Measurements from ENCODE around the gene ZNF146.
"Not testable (repeated sequence)": the region's sequence is repeated elsewhere in the genome, so short reads cannot be mapped to it uniquely, and the experiment has no call there.

Gene ZNF146

DNA sequence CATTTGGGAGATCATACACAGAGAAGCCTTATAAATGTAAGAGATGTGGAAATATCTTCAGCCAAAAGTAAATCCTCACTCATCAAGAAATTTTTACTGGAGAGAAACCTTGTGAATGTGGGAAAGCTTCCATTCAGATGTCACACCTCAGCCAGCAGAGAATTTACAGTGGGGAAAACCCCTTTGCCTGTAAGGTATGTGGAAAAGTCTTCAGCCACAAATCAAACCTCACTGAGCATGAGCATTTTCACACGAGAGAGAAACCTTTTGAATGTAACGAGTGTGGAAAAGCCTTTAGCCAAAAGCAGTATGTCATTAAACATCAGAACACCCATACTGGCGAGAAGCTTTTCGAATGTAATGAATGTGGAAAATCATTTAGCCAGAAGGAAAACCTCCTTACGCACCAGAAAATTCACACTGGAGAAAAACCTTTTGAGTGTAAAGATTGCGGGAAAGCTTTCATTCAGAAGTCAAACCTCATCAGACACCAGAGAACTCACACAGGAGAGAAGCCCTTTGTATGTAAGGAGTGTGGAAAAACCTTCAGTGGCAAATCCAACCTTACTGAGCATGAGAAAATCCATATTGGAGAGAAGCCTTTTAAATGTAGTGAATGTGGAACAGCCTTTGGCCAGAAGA, 21.5 kb downstream of the ZNF146 start:
- DNase-seq = no peak

DNA sequence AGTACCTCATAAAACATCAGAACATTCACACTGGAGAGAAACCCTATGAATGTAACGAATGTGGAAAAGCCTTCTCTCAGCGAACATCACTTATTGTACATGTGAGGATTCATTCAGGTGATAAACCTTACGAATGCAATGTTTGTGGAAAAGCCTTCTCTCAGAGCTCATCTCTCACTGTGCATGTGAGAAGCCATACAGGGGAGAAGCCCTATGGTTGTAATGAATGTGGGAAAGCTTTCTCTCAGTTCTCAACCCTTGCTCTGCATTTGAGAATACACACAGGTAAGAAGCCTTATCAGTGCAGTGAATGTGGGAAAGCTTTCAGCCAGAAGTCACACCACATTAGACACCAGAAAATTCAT, 22.0 kb downstream of the ZNF146 start:
- no peak for DNase-seq

DNA sequence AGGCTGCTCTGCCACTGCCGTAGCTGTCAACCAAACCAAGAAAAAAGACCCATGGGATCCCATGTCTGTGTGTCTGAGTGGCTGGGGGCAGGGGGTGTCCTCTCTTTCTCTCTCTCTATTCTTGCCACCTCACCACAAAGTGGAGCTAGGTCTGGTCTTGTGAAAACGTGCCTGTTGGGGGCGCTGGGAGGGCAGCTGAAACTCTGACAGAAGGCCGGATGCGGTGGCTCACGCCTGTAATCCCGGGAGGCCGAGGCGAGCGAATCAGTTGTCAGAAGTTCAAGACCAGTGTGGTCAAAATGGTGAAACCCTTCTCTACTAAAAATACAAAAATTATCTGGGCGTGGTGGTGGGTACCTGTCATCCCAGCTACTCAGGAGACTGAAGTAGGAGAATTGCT, 29.2 kb downstream of the ZNF146 start:
- no peak for DNase-seq

DNA sequence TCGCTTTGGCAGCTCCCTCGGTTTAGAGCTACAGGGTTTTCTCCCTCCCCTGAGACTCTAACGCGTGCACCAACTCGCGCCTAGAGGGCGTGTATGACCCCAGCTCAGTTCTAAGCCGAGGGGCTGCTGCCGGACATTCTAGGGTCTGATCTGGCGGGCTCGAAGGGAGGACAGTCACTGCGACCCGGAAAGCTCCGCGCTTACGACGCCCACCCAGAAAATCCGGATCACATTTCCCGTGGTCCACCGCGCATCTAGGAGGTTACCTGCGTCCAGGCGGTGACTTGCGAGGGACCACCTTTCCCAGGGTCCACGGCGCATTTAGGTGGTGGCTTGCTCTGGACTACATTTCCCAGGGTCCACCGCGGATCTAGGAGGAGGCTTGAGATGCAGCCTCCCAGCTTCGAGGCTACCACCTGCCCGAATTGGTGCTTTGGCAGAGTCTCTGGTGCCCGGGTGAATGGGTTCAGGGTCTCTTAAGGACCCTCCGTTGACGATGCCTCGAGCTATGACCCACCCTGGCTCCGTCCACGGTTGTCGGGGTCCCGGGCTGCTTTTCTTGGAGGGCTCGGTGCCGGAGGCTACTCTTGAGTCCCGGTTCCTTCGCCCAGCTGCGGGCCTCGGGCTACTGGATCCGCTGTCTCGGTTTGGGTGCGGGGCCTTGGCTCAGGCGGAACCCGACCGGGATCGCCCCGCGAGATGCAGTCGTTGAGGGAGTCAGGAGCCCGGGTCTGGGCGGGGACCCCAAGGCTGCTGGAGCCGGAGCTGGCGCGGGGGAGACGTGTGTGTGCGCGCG, 30.5 kb downstream of the ZNF146 start:
- DNase-seq = no peak

DNA sequence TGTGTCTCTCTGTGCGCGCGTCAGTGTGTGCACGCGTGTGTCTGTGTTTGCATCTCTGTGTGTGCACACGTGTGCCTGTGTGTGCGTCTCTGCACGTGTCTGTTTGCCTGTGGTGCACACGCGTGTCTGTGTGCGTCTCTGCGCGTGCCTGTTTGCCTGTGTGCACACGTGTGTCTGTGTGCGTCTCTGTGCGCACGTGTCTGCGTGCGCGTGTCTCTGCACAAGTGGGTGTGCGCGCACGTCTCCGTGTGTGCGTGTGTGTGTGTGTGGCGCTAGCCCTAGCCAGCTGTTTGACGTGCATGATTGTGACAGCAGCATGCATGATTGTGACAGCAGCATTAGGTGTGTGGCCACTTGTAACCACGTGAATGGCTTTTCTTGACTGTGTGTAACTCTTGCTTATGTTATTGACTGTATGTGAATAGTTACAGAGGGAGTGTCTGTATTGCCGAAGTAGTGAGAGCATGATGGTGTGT, 31.1 kb downstream of the ZNF146 start:
- DNase-seq = no peak

DNA sequence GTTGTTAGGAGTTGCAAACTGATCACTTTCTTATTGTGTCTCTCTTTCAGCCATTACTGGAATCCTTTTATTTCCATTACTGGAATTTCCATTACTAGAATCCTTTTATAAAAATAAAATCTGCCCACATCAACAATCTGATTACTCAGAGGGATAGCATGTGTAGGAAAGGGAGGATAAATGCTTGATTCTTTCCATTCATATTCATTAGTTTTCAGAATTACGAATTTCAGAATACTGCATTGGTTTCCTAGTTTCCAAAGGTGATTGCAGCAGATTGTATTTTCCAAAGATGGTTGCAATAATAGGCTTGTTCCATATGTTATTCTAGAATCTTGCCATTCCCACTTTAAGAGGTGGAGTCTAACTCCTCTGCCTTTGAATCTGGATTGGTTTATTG, 37.1 kb downstream of the ZNF146 start:
- DNase-seq = no peak

DNA sequence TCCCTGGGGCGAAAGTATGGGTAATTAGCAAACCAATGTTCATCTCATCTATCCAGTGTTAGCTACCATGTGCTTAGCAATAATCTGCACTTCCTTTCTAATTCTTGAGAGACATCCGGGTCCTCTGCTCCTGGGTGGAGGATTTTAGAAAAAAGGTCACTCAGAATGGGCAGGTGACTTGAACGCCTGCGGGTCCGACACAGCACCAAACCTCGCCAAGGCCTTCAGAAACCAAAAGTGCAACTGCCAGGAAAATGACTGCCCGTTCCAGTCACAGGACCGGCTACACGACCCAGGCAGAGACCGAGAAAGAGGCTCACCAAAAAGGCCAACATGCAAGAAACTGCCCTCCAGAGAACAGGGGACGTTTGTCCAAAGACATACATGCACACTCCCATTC, 39.9 kb downstream of the ZNF146 start:
- no peak for DNase-seq

DNA sequence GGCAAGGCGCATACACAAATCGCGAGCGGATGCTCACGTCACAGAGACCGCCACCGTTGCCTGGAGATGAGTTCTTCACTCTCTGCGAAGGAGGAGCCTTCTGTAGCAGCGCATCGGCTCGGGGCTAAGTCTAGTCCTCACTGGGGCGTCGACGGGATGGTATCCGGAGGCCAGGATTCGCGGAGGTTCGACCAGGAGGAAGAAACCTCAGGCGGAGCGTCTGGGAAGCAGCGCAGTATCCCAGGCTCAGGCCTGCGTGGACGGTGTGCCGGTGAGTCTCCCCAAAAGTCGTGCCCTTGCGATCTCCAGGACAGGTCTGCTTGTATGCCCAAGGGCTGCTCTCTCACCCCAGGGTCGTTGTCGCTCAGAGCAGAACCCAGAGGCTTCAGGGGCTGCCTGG, 40.4 kb downstream of the ZNF146 start:
- DNase-seq = no peak

DNA sequence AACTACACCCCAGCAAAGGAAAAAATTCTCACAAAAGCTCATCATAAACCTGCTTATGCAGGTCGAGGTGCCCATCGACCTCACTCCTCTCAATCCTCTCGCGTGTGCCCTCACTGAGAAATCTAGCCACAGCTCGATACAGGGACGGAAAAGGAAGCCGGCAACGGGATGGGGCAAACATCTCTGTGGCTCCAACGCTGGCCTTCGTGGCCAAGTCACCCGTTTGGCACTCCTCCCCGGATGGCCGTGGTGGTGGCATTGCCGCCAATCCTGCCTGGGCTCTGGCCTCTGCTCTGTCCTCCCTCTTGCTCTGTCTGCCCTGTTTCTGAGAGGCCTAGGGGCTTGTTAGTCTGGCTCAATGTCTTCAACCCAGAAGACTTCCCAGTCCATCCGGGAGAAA, 41.2 kb downstream of the ZNF146 start:
- no peak for DNase-seq

DNA sequence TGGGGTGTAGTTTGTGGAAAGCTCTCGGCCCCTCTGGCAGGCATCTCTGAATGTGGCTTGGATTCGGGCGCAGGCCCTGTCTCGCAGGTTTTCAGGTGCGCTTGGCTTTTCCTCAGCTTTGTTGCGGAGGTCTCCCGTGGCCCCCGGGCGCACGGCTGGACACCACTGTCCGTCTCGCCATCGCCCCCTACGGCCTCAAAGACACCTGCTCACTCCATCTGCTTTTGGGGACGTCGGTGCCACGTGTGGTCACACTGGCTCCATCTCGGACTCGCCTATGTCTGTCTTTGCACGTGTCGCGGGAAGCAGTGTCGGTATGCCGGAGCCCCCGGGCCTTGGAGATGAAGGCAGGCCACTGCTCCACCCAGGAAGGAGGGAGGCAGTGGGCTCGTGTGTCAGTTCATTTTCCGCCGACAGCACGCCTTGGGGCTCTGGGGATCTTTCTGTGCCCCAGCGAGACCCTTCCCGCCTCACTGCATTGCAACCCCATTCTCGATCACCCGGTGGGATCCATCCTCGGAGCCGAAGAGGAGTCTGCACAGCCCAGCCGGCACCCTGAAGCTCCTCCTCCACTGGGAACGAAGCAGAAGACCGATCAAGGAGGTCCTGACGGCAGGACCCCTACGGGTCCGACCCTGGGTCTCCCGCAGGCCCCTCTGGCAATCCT, 42.1 kb downstream of the ZNF146 start:
- DNase-seq = no peak

DNA sequence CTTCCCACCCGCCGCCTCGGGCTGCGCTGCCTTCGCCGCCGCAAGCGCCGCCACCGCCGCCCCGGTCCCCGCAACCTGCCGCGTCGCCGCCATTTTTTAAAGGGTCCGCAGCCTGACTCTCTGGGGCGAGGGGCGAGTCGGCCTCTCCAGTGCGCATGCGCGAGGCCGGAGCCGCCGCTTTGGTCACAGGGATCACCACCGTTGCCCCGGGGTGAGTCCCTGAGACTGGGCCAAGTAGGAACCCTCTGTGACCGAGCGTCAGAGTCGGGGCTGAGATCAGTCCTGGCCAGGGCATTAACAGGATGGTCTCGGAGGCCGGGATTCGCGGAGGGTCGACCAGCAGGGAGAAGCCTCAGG, 42.6 kb downstream of the ZNF146 start:
- DNase-seq = no peak

DNA sequence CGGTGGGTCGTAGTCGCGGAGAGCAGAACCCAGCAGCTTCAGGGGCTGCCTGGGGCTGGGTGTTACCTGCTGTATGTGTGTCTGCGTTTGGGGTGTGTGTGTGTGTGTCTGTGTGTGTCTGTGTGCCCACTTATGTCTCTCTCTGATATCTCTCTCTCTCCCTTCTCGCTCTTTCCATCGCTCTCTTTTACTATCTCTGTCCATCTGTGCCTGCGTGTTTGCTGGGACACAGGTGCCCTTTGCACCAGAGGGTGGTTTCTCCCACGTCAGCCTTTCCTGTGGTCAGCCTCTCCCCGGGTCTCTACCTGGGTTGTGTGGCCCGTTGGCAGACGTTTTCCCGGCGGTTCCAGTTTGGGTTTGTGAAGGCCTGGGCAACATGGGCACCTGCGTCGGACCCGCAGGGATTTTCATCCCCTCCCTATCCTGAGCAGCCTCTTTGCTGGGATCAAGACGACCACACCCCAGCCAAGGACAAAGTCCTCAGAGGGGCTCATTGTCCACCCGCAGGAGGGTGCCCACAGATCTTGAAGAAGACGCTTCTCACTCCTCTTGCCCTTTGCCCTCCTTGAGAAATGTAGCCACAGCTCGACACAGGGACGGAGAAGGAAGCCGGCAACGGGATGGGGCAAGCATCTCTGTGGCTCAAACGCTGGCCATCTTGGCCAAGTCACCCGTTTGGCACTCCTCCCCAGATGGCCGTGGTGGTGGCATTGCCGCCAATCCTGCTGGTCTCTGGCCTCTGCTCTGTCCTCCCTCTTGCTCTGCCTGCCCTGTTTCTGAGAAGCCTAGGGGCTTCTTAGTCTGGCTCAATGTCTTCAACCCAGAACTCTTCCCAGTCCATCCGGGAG, 43.3 kb downstream of the ZNF146 start:
- no peak for DNase-seq

DNA sequence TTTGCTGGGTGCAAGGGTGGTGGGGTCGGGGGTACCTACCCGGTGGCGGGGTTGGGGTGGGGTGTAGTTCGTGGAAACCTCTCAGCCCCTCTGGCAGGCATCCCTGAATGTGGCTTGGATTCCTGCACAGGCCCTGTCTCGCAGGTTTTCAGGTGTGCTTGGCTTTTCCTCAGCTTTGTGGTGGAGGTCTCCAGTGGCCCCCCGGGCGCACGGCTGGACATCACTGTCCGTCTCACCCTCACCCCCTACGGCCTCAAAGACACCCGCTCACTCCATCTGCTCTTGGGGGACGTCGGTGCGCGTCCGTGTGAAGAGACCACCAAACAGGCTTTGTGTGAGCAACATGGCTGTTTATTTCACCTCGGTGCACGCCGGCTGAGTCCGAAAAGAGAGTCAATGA, 44.3 kb downstream of the ZNF146 start:
- no peak for DNase-seq

DNA sequence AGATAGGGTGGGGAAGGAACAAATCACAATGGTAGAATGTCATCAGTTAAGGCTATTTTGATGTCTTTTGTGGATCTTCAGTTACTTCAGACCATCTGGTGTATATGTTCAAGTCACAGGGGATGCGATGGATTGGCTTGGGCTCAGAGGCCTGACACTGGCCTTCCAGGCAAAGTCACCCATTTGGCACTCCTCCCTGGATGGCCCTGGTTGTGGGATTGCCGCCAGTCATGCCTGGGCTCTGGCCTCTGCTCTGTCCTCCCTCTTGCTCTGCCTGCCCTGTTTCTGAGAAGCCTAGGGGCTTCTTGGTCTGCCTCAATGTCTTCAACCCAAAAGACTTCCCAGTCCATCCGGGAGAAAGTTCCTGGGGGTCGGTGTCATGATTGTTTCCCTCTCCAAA, 50.2 kb downstream of the ZNF146 start:
- DNase-seq = no peak

DNA sequence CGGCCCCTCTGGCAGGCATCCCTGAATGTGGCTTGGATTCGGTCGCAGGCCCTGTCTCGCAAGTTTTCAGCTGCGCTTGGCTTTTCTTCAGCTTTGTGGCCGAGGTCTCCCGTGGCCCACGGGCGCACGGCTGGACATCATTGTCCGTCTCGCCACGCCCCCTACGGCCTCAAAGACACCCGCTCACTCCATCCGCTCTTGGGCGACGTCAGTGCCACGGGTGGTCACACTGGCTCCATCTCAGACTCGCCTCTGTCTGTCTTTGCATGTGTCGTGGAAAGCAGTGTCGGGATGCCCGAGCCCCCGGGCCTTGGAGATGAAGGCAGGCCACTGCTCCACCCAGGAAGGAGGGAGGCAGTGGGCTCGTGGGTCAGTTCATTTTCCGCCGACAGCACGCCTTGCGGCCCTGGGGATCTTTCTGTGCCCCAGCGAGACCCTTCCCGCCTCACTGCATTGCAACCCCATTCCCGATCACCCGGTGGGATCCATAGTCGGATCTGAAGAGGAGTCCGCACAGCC, 51.0 kb downstream of the ZNF146 start:
- no peak for DNase-seq

DNA sequence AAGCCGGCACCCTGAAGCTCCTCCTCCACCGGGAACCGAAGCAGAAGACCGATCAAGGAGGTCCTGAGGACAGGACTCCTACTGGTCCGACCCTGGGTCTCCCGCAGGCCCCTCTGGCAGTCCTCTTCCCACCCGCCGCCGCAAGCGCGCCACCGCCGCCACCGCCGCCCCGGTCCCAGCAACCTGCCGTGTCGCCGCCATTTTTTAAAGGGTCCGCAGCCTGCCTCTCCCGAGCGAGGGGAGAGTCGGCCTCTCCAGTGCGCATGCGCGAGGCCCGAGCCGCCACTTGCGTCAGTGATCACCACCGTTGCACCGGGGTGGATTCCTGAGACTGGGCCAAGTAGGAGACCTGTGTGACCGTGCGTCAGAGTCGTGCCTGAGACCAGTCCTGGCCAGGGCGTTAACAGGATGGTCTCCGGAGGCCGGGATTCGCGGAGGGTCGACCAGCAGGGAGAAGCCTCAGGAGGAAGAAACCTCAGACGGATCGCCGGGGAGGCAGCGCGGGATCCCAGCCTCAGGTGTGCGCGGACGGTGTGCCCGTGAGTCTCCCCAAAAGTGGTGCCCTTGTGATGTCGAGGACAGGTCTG, 51.6 kb downstream of the ZNF146 start:
- peak; percentile 0 to 40 for DNase-seq

DNA sequence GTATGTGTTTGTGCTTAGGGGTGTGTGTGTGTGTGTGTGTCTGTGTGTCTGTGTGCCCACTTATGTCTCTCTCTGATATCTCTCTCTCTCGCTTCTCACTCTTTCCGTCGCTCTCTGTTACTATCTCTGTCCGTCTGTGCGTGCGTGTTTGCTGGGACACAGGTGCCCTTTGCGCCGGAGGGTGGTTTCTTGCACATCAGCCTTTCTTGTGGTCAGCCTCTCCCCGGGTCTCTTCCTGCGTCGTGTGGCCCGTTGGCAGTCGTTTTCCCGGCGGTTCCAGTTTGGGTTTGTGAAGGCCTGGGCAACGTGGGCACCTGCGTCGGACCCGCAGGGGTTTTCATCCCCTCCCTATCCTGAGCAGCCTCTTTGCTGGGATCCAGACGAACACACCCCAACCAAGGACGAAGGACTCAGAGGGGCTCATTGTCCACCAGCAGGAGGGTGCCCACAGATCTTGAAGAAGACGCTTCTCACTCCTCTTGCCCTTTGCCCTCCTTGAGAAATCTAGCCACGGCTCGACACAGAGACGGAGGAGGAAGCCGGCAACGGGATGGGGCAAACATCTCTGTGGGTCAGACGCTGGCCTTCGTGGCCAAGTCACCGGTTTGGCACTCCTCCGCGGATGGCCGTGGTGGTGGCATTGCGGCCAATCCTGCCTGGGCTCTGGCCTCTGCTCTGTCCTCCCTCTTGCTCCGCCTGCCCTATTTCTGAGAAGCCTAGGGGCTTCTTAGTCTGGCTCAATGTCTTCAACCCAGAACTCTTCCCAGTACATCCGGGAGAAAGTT, 52.3 kb downstream of the ZNF146 start:
- no peak for DNase-seq

DNA sequence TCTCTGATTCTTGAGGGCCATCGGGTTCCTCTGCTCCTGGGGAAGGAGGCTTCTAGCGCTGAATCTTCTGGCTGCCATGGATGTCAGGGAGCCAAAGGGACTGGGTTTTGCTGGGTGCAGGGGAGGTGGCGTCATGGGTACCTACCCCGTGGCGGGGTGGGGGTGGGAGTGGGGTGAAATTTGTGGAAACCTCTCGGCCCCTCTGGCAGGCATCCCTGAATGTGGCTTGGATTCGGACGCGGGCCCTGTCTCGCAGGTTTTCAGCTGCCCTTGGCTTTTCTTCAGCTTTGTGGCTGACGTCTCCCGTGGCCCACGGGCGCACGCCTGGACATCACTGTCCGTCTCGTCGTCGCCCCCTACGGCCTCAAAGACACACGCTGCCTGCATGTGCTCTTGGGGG, 53.2 kb downstream of the ZNF146 start:
- DNase-seq = not testable (repeated sequence)

DNA sequence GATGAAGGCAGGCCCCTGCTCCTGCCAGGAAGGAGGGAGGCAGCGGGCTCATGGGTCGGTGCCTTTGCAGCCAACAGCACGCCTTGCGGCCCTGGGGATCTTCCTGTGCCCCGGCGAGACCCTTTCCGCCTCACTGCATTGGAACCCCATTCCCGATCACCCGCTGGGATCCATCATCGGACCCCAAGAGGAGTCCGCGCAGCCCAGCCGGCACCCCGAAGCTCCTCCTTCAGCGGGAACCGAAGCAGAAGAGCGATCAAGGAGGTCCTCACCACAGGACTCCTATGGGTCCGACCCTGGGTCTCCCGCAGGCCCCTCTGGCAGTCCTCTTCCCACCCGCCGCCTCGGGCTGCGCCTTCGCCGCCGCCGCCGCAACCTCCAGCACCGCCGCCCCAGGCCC, 53.7 kb downstream of the ZNF146 start:
- DNase-seq = not testable (repeated sequence)

DNA sequence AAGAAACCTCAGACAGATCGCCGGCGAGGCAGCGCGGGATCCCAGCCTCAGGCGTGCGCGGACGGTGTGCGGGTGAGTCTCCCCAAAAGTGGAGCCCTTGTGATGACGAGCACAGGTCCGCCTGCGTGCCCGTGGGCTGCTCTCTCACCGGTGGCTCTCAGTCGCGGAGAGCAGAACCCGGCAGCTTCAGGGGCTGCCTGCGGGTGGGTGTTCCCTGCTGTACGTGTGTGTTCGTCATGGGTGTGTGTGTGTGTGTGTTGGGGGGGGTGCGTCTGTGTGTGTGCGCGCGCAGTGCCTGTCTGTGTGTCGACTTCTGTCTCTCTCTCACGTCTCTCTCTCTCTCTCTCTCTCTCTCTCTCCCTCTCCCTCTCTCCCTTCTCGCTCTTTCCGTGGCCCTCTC, 54.4 kb downstream of the ZNF146 start:
- DNase-seq = not testable (repeated sequence)
